ENCODE data around the gene MYO3B.

The MYO3B gene

GRCh38 chr2:170361090-170361936 is 183.4 kb downstream of the MYO3B start:
- no peaks in the 10 kb centered on the region for H3K36me3 ChIP-seq (ENCODE audit: control insufficient read depth, low read length)
- H3F3A ChIP-seq (ENCODE audit: control insufficient read depth, insufficient read depth) = no peaks in the 10 kb centered on the region
- no peak overlapping the region for H3K4me2 ChIP-seq (ENCODE audit: low read length)
- H3K27ac ChIP-seq (ENCODE audit: low read depth, low read length) = no peak overlapping the region
- H3K4me3 ChIP-seq (ENCODE audit: low read length) = no peak overlapping the region
- H4K20me1 ChIP-seq (ENCODE audit: control insufficient read depth, insufficient read depth, low read depth, low read length) = no peaks in the 10 kb centered on the region
- no peaks in the 10 kb centered on the region for H3K9me2 ChIP-seq (replicated peaks; ENCODE audit: control insufficient read depth, low read length)
- H3K4me1 ChIP-seq (ENCODE audit: control insufficient read depth, low read length) = no peaks in the 10 kb centered on the region
- H3K79me2 ChIP-seq (ENCODE audit: control insufficient read depth, low read length) = no peaks in the 10 kb centered on the region
- H3K9me3 ChIP-seq (ENCODE audit: control insufficient read depth, insufficient read depth, low read length) = no peaks in the 10 kb centered on the region
- no peak for TF ChIP-seq EZH2phosphoT487 (IDR thresholded peaks at IDR 0.05; ENCODE audit: borderline replicate concordance, low read length)
- TF ChIP-seq, protein P1, sequence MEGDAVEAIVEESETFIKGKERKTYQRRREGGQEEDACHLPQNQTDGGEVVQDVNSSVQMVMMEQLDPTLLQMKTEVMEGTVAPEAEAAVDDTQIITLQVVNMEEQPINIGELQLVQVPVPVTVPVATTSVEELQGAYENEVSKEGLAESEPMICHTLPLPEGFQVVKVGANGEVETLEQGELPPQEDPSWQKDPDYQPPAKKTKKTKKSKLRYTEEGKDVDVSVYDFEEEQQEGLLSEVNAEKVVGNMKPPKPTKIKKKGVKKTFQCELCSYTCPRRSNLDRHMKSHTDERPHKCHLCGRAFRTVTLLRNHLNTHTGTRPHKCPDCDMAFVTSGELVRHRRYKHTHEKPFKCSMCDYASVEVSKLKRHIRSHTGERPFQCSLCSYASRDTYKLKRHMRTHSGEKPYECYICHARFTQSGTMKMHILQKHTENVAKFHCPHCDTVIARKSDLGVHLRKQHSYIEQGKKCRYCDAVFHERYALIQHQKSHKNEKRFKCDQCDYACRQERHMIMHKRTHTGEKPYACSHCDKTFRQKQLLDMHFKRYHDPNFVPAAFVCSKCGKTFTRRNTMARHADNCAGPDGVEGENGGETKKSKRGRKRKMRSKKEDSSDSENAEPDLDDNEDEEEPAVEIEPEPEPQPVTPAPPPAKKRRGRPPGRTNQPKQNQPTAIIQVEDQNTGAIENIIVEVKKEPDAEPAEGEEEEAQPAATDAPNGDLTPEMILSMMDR (IDR thresholded peaks at IDR 0.05; ENCODE audit: low read depth, low read length, poor library complexity, severe bottlenecking) = peak; percentile 82
- H3K27me3 ChIP-seq (ENCODE audit: control insufficient read depth, low read length) = peaks cover 23% of the 10 kb centered on the region

DNA sequence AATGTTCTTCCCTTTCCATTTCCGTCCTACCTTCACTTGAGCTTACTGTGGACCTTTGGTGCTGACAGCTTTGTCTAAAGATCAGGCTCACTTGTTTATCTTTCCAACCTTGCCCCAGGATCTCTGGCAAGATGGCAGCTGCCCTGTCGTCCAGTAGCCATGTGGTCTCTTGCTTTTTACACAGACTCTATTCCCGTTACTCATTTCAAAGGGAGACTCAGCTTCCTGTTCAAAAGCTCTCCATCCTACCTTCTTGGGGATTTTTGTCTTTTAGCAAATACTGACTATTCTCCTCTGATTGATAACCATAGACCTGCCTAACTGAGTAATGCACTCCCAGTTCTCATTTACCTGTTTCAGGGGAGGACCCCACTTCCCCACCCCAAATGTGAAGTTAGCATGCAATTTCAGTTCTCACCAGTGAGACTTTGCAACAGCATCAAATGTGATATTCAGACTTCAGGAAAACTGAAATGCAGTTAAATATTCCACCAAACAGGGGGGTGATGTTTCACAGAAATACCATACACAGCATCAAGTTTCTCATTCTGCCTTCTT is 184.4 kb downstream of the MYO3B start:
- H3K4me3 ChIP-seq (ENCODE audit: low read length) = no peak overlapping the region
- no peaks in the 10 kb centered on the region for H3K9me2 ChIP-seq (replicated peaks; ENCODE audit: control insufficient read depth, low read length)
- no peaks in the 10 kb centered on the region for H3K4me1 ChIP-seq (ENCODE audit: control insufficient read depth, low read length)
- H3K27ac ChIP-seq (ENCODE audit: low read depth, low read length) = no peak overlapping the region
- H3K4me2 ChIP-seq (ENCODE audit: low read length) = no peak overlapping the region
- no peaks in the 10 kb centered on the region for H3F3A ChIP-seq (ENCODE audit: control insufficient read depth, insufficient read depth)
- no peaks in the 10 kb centered on the region for H3K79me2 ChIP-seq (ENCODE audit: control insufficient read depth, low read length)
- H3K36me3 ChIP-seq (ENCODE audit: control insufficient read depth, low read length) = no peaks in the 10 kb centered on the region
- H3K27me3 ChIP-seq (ENCODE audit: control insufficient read depth, low read length) = peaks cover 27% of the 10 kb centered on the region
- no peak for TF ChIP-seq EZH2phosphoT487 (IDR thresholded peaks at IDR 0.05; ENCODE audit: borderline replicate concordance, low read length)
- TF ChIP-seq, protein P1 (IDR thresholded peaks at IDR 0.05; ENCODE audit: low read depth, low read length, poor library complexity, severe bottlenecking) = no peak
- H3K9me3 ChIP-seq (ENCODE audit: control insufficient read depth, insufficient read depth, low read length) = no peaks in the 10 kb centered on the region
- H4K20me1 ChIP-seq (ENCODE audit: control insufficient read depth, insufficient read depth, low read depth, low read length) = no peaks in the 10 kb centered on the region

GRCh38 chr2:170362871-170363631 is 185.1 kb downstream of the MYO3B start:
- Histone ChIP-seq H3K9me3 (ENCODE audit: control insufficient read depth, insufficient read depth, low read length) (no peaks in the 10 kb centered on the region), H3K4me2 (ENCODE audit: low read length) (no peak overlapping the region), H3K4me3 (ENCODE audit: low read length) (no peak overlapping the region), H3K27me3 (ENCODE audit: control insufficient read depth, low read length) (peaks cover 33% of the 10 kb centered on the region), H3K9me2 (replicated peaks; ENCODE audit: control insufficient read depth, low read length) (no peaks in the 10 kb centered on the region), H3K36me3 (ENCODE audit: control insufficient read depth, low read length) (no peaks in the 10 kb centered on the region), H3K79me2 (ENCODE audit: control insufficient read depth, low read length) (no peaks in the 10 kb centered on the region), H3K4me1 (ENCODE audit: control insufficient read depth, low read length) (peaks cover under 1% of the 10 kb centered on the region; the same call in 1 of the 2 replicates), H3F3A (ENCODE audit: control insufficient read depth, insufficient read depth) (no peaks in the 10 kb centered on the region), H3K27ac (ENCODE audit: low read depth, low read length) (no peak overlapping the region), H4K20me1 (ENCODE audit: control insufficient read depth, insufficient read depth, low read depth, low read length) (no peaks in the 10 kb centered on the region)
- no peak for TF ChIP-seq EZH2phosphoT487 (IDR thresholded peaks at IDR 0.05; ENCODE audit: borderline replicate concordance, low read length)
- TF ChIP-seq, protein P1 (IDR thresholded peaks at IDR 0.05; ENCODE audit: low read depth, low read length, poor library complexity, severe bottlenecking) = peak; percentile 10

Measured in DOHH2 (cell line).